HG03196 (cell line): Measurements from ENCODE around the gene VEZF1.

Source experiments
- ATAC-seq: cut with Tn5 transposase; IDR thresholded peaks from one replicate; pipeline ENCODE4 v1.9.1; 2021; ENCODE audit not compliant: unreplicated experiment

The VEZF1 gene

DNA sequence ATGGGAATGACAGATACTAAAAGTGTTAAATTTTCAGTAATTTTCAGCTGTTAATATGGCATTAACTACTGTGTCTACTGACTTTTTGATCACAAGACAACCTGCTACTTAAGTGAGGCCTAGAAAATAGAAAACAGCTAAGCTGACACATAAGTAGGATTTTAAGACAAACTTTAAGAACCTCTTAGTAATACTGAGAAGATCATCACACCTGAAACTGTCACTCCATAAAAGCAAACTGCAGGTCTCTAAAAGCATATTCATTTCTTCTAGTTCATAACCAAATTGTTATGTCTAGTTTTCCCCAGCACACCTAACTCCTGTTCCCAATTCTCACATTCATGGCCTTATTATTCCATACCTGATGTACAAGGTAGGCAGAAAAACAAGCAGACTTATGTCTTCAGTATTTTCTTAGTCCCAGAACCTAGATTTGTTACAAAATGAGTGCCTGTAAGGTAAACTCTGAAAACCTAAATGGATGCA is 11.0 kb upstream of the VEZF1 start:
- no peak for ATAC-seq

DNA sequence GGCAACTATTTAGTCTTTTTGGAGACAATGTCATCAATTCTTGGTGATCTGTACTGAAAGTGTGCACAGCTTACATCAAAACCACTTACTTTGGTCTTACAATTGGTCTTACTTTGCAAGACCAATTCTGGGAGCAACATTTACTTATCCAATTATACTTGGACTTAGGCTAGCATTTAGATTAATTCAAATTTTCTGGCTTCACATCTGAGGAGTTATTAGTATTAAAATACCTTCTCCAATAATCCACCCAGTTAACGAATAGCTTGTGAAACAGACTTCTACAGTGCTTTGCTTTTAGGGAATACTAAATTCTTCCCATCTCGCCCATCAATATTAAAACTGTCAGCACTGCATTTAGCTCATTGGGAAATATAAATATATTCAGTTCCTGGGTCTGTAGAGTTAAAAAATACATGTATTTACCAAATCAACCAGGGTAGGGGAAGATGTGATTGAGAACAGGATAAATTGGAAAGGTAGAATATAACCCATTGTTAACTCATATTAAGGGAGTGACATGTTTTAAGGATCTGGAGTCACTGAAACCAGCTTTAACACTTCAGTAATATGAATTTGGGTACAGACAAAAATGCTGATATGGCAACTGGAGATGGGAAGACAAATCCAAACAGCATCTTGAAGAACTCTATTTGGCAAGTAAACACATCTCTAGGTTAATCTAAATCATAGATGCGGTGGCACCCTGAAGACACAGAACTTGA is 9.2 kb upstream of the VEZF1 start:
- no peak for ATAC-seq

DNA sequence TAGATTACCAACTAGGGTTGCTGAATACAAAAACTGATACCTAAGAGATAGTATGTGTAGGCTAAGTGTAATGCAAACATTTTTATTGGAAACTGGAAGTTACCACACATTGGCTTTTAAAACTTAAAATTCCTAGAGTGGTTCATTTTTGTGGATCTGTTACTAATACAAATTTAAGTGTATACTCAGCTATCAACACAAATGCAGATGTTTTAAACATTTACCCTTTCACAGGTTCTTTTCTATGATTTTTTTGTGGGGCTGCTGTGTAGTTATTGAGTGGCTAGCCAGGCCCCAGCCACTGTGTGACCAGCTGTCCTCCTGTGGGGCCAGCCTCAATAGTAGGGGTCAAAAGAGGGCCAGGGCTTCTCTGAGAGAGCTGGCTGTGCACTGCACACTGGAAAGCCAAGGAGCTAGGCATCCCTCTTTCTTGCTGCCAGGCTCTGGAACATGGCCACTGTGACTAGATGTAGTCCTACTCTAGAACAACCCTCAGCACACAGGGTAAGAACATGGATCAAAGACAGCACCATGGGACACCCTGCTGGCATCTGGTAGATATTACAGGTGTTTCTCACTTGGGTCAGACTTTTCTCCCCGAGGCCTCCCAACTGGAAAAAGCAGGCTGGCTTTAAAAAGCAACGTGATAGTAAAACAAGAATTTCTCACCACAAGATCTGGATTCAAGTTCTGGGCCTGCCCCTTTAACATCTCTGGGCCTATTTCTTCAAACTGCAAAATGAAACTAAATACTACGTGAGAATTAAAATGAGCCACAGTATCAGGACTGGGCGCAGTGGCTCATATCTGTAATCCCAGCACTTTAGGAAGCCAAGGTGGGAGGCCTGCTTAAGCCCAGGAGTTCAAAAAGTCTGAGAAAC is 7.3 kb upstream of the VEZF1 start:
- ATAC-seq = peak; percentile 67

GRCh38 chr17:57994436-57994835 is 6.4 kb upstream of the VEZF1 start:
- ATAC-seq = no peak

- ATAC-seq = no peak
These were observed 5.7 kb upstream of the VEZF1 start for GRCh38 chr17:57993471-57994365.

- ATAC-seq = no peak
These were observed 3.5 kb upstream of the VEZF1 start for GRCh38 chr17:57991537-57991936.

- no peak for ATAC-seq
These were observed 2.0 kb upstream of the VEZF1 start for GRCh38 chr17:57990037-57990436.

- peak; percentile 72 for ATAC-seq
These were observed 522 bp upstream of the VEZF1 start for GRCh38 chr17:57988301-57989250.

GRCh38 chr17:57986841-57987580 is 1.0 kb downstream of the VEZF1 start:
- ATAC-seq = peak; percentile 19

GRCh38 chr17:57985675-57985974 is 2.4 kb downstream of the VEZF1 start:
- no peak for ATAC-seq

DNA sequence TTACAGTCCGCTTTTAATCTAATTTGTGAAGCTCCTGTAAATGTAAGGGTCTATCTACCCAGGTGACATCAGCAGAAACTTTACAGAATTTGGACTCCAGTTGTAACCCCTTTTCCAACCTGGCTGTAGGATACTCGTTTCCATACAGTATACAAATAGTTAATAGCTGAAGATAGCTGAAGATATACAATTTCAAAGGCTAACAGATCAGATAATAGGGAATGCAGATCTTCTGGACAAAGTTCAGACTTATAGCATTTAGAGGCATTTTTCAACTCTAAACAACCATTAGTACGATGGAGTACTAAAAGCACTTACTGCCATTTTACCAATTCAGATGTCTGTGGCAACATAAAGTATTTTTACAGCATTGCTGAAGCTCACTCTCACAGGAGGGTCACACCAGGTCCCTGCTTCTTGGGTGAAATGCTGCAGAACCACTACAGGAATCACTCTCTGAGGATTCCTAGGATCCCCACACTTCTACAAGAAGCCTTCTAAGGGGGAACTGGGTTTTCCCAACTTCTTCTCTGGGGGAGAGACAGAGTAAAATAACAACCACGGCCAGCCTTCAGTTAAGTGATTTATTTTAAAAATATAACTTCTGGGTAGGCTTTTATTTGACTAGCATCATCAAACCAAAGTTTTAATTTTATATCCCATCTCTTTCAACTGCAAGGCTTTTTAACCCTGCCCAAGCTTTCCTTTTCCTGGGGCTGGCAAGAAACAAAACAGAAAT is 2.9 kb downstream of the VEZF1 start:
- no peak for ATAC-seq

- ATAC-seq = no peak
These were observed 3.7 kb downstream of the VEZF1 start for GRCh38 chr17:57984261-57984890.

DNA sequence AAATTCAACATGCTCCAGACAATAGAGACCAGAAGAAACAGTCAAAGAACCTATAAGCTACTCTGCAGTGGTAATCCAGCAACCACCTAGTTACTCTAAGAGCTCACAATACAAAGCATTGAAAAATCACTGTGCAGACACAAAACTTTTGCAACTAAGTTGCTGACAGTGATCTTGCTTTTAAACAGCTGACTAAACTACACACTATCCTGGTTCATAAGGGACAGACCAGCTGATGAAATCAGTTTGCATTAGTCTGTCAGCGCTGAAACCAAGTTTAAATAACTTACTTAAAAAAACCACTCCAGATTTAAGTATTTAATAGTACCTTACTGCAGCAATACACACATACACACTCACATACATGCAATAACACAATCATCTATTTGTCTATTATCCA is 4.6 kb downstream of the VEZF1 start:
- no peak for ATAC-seq

- ATAC-seq = no peak
These were observed 5.4 kb downstream of the VEZF1 start for GRCh38 chr17:57982452-57983170.

DNA sequence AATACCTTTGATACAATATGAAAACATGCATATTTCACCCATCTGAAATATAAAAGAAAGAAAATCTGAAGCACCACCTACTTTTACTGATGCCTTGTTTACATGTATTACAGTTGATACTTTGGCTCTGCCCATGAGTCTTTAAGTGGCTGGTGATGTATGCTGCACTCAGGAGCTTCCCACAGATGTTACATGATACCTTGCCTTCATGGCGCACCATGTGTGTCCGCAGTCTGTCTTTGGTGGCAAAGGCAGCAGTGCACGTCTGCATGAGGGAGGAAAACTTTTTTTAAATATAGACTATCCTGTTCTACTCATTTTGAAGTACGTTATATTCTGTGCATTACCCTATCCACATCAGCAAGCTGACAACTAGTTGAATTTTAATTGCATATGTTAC is 7.5 kb downstream of the VEZF1 start:
- no peak for ATAC-seq

- no peak for ATAC-seq
These were observed 9.0 kb downstream of the VEZF1 start for GRCh38 chr17:57979076-57979475.

GRCh38 chr17:57976594-57976993 is 11.5 kb downstream of the VEZF1 start:
- no peak for ATAC-seq

- no peak for ATAC-seq
These were observed 13.0 kb downstream of the VEZF1 start for GRCh38 chr17:57975044-57975443.
